T-cell (primary cell): ENCODE data around the gene OAS1. TPM values are rescaled to one million over a fixed set of nuclear protein-coding genes. Genes with fewer than 3 reads are reported as not detected.

Experiments used
- ATAC-seq, 4 experiments: fragments of 200-7000 bp in 3 of 4; fragments of 150-1000 bp in 1 of 4; cut with Tn5 transposase; replicated peaks in 1 of 4; 1 replicate in 3 of 4; 2 replicates in 1 of 4; pipeline ENCODE4 v1.10.0; 2021; ENCODE audit warnings: moderate library complexity in 3 of 4, mild to moderate bottlenecking in 2 of 4, moderate number of reproducible peaks in 1 of 4
- CTCF ChIA-PET, 2 donors: fragments of 300-600 bp; sonication (Branson Sonifier 250); formaldehyde crosslinking; loops; one replicate each; lab custom pipeline; 2022; ENCODE audit warnings: antibody characterized with exemption in 2 of 2; lab: Charles Lee
- POLR2A ChIA-PET, 2 donors: fragments of 300-600 bp; sonication (Branson Sonifier 250); formaldehyde crosslinking; loops; one replicate each; lab custom pipeline; 2022; ENCODE audit warnings: antibody characterized with exemption in 2 of 2; lab: Charles Lee
- DNase-seq, 35 experiments: peaks; one replicate each; pipeline versions ENCODE4 v3.0.0 to v3.0.0-alpha.2; 2013 to 2023
- H3K27ac ChIP-seq: one replicate; pipeline ENCODE4 v1.5.1; 2013; ENCODE audit warnings: low read length
- H3K27me3 ChIP-seq, 2 experiments: replicated peaks in 1 of 2; 1 replicate in 1 of 2; 2 replicates in 1 of 2; pipeline versions ENCODE4 v1.6.1 to v1.7.0; 2013; ENCODE audit warnings: low read length in 1 of 2, mixed read lengths in 1 of 2; ENCODE audit not compliant: control insufficient read depth in 2 of 2, insufficient read depth in 2 of 2; ENCODE audit errors: extremely low read depth in 1 of 2
- H3K36me3 ChIP-seq, 2 donors: 1 replicate in 1 of 2; 2 replicates in 1 of 2; pipeline versions ENCODE4 v1.6.1 to v1.7.0; 2013; ENCODE audit warnings: low read length in 1 of 2; ENCODE audit not compliant: control insufficient read depth in 2 of 2, insufficient read depth in 1 of 2; ENCODE audit errors: extremely low read depth in 1 of 2
- H3K4me1 ChIP-seq, 2 experiments: 1 replicate in 1 of 2; 2 replicates in 1 of 2; pipeline versions ENCODE4 v1.6.1 to v1.7.0; 2013; ENCODE audit warnings: low read length in 2 of 2, mixed read lengths in 1 of 2; ENCODE audit not compliant: insufficient read depth in 2 of 2, control insufficient read depth in 1 of 2; ENCODE audit errors: extremely low read depth in 1 of 2
- H3K4me3 ChIP-seq, 2 donors: 1 replicate in 1 of 2; 2 replicates in 1 of 2; pipeline versions ENCODE4 v1.5.1 to v1.7.0; 2013; ENCODE audit warnings: mild to moderate bottlenecking in 2 of 2, low read length in 1 of 2, moderate library complexity in 1 of 2; ENCODE audit not compliant: control insufficient read depth in 1 of 2; ENCODE audit errors: extremely low read depth in 1 of 2
- H3K9me3 ChIP-seq: 2 replicates; pipeline ENCODE4 v1.7.0; 2013
- H3K27ac Mint-ChIP-seq, 2 donors: one replicate each; pipeline ENCODE4 v1.8.0; 2020 to 2021; ENCODE audit warnings: mild to moderate bottlenecking in 2 of 2, mixed read lengths in 2 of 2
- H3K27me3 Mint-ChIP-seq, 2 donors: one replicate each; pipeline ENCODE4 v1.8.0; 2021 to 2022; ENCODE audit warnings: mixed read lengths in 2 of 2
- H3K36me3 Mint-ChIP-seq: one replicate; pipeline ENCODE4 v1.8.0; 2021; ENCODE audit warnings: mixed read lengths
- H3K4me1 Mint-ChIP-seq, 3 donors: one replicate each; pipeline ENCODE4 v1.8.0; 2020 to 2022; ENCODE audit warnings: mixed read lengths in 3 of 3, mild to moderate bottlenecking in 1 of 3
- H3K4me3 Mint-ChIP-seq, 3 donors: one replicate each; pipeline ENCODE4 v1.8.0; 2020 to 2022; ENCODE audit warnings: mild to moderate bottlenecking in 3 of 3, mixed read lengths in 3 of 3, moderate library complexity in 3 of 3
- H3K9me3 Mint-ChIP-seq, 3 donors: one replicate each; pipeline ENCODE4 v1.8.0; 2020 to 2022; ENCODE audit warnings: mixed read lengths in 3 of 3
- WGBS: methylation state at CpG from one replicate; pipeline ENCODE4 v1.1.5; 2013; ENCODE audit warnings: missing lambda C conversion rate; ENCODE audit not compliant: insufficient coverage; 5-methylcytosine and 5-hydroxymethylcytosine counted together
- total RNA-seq, 35 experiments: library from RNA in 6 of 35; stranded (reverse) in 6 of 35; fragments of 120-200 nt in 1 of 35; gene quantifications; one replicate each; pipeline versions ENCODE4 v1.2.1 to v1.2.4 and lab custom pipeline; 2013 to 2026

OAS1 gene
- total RNA-seq, 5 donors from 2014 or later (not counting 1 experiment from before 2014, with no cell fraction given) = 8.5 to 22.9 (median 11.4) TPM

GRCh38 chr12:112892856-112893255 lies 13.9 kb upstream of the OAS1 start:
- DNase-seq = no peak
- Histone ChIP-seq H3K27ac (no peak overlapping the region), H3K4me3 (no peak overlapping the region), H3K27me3 (peaks cover 0 to 9% of the 10 kb centered on the region in 2 experiments), H3K4me1 (no peaks in the 10 kb centered on the region), H3K9me3 (no peaks in the 10 kb centered on the region), H3K36me3 (no peaks in the 10 kb centered on the region)
- no peak overlapping the region for H3K27ac Mint-ChIP-seq
- H3K36me3 Mint-ChIP-seq = no peaks in the 10 kb centered on the region
- no peak overlapping the region for H3K4me3 Mint-ChIP-seq
- CTCF ChIA-PET = no interaction called here
- H3K9me3 Mint-ChIP-seq = no peaks in the 10 kb centered on the region
- H3K27me3 Mint-ChIP-seq = peaks cover 5 to 12% of the 10 kb centered on the region in 2 donors
- POLR2A ChIA-PET = no interaction called here
- no peaks in the 10 kb centered on the region for H3K4me1 Mint-ChIP-seq
- no peak for ATAC-seq
- no CpG with 5 or more reads among the region's 2 CpGs for WGBS

DNA sequence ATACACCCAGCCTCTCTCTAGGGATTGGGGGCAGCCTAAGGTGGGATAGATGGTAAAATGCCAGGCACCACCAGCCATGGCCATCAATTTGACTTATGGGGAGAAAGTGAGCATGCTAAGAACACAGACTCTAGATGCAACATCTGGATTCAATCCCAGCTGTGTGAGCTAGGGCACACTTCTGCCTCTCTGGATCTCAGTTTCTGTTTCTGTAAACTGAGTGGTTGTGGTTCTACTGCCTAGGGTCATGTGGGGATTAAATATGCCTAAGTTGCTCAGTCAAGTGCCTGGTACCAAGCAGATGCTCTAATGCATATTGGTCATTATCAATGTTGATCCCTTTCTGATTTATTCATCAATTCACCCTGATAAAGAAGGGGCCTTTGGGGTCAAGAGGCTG lies 12.6 kb upstream of the OAS1 start:
- Histone ChIP-seq H3K27me3 (peaks cover 0 to 8% of the 10 kb centered on the region in 2 experiments), H3K4me1 (no peaks in the 10 kb centered on the region), H3K27ac (no peak overlapping the region), H3K36me3 (no peaks in the 10 kb centered on the region), H3K9me3 (no peaks in the 10 kb centered on the region), H3K4me3 (no peak overlapping the region)
- Mint-ChIP-seq H3K27ac (no peak overlapping the region), H3K27me3 (peaks cover 13 to 18% of the 10 kb centered on the region in 2 donors), H3K9me3 (no peaks in the 10 kb centered on the region), H3K4me1 (no peaks in the 10 kb centered on the region), H3K36me3 (no peaks in the 10 kb centered on the region), H3K4me3 (no peak overlapping the region)
- POLR2A ChIA-PET = no interaction called here
- CTCF ChIA-PET = no interaction called here
- no peak for DNase-seq
- no peak for ATAC-seq

DNA sequence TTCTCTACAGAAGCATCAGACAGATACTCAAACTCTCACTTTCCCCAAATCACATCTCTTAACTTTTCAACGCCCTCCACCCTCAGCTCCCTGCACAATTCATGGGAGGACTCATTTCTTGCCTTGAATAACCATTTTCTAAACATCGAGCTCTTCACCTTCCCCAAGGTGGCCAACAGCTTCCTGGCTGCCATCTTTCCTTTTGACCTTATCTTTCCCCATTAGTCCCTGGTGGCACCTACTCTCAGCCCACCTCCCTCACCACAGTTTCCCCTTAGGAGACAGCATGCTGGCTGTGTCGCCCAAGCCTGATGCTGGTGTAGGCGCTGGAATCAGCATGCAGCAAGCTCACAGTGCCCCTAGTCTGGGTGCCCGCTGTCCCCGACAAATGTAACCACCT lies 8.4 kb upstream of the OAS1 start:
- Mint-ChIP-seq H3K4me1 (peaks cover 11 to 23% (median 18%) of the 10 kb centered on the region in 3 donors), H3K27ac (no peak overlapping the region), H3K9me3 (no peaks in the 10 kb centered on the region), H3K27me3 (peaks cover 13 to 14% of the 10 kb centered on the region in 2 donors), H3K4me3 (no peak overlapping the region), H3K36me3 (no peaks in the 10 kb centered on the region)
- Histone ChIP-seq H3K9me3 (no peaks in the 10 kb centered on the region), H3K27me3 (peaks cover 0 to 6% of the 10 kb centered on the region in 2 experiments), H3K27ac (no peak overlapping the region), H3K4me1 (peaks cover 2 to 12% of the 10 kb centered on the region in 2 experiments), H3K36me3 (no peaks in the 10 kb centered on the region), H3K4me3 (no peak overlapping the region)
- DNase-seq (no peak), ATAC-seq (no peak)
- ChIA-PET POLR2A (no interaction called here), CTCF (interaction anchor here in 1 of 2 donors (0.6 kb wide), 1 partner anchor 126 kb away, joined by 5 read pairs; no protein-coding TSS in a partner anchor)
- 70% methylated on average over 4 of the region's 6 CpGs for WGBS

- no peaks in the 10 kb centered on the region for H3K9me3 Mint-ChIP-seq
- Histone ChIP-seq H3K27ac (no peak overlapping the region), H3K4me3 (no peak overlapping the region), H3K4me1 (peaks cover 5 to 12% of the 10 kb centered on the region in 2 experiments), H3K9me3 (no peaks in the 10 kb centered on the region), H3K36me3 (no peaks in the 10 kb centered on the region), H3K27me3 (peaks cover 0 to 6% of the 10 kb centered on the region in 2 experiments)
- H3K4me1 Mint-ChIP-seq = peaks cover 26 to 40% (median 32%) of the 10 kb centered on the region in 3 donors
- peak overlapping the region; percentile 17 to 43 for H3K27ac Mint-ChIP-seq
- DNase-seq (peak in 18 of 35 experiments; percentile 12 to 68 (median 25)), ATAC-seq (peak in 3 of 4 experiments; percentile 43 to 56 (median 52))
- H3K27me3 Mint-ChIP-seq = peaks cover 13 to 14% of the 10 kb centered on the region in 2 donors
- H3K4me3 Mint-ChIP-seq = no peak overlapping the region
- 93% methylated on average over 7 of the region's 11 CpGs for WGBS
- POLR2A ChIA-PET = interaction anchor here in 1 of 2 donors (0.7 kb wide), 1 partner anchor 348 kb away, joined by 3 read pairs; no protein-coding TSS in a partner anchor
- no peaks in the 10 kb centered on the region for H3K36me3 Mint-ChIP-seq
- CTCF ChIA-PET = interaction anchor here (0.6 to 1.3 kb wide), 12 partner anchors 8 to 975 kb away, joined by 3 to 10 read pairs (median 4); partner anchors contain the start of gene OAS2 (in 1 of the 2)
Measured at GRCh38 chr12:112900298-112901145, 6.2 kb upstream of the OAS1 start.

DNA sequence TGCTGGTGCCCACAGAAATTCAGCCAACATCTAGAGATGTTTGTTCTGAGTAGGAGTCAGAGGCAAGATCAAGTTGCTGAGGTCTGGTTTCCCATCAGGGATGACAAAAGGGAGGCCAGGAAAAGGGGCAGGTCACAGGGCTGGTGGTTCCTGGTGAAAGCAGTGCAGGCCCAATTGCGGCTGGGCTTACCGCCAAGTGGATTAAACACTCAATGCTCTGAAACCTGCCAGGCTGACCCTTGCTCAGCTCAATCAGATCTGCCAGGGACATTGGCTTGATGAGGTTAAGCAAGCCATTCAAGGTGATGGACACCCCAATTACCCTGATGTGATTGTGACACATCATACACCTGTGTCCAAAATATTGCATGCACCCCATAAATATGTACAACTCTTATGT lies 5.5 kb upstream of the OAS1 start:
- H3K27me3 ChIP-seq = peaks cover 0 to 6% of the 10 kb centered on the region in 2 experiments
- no peaks in the 10 kb centered on the region for H3K9me3 ChIP-seq
- Mint-ChIP-seq H3K36me3 (no peaks in the 10 kb centered on the region), H3K4me3 (no peak overlapping the region), H3K9me3 (no peaks in the 10 kb centered on the region), H3K4me1 (peaks cover 33 to 46% (median 34%) of the 10 kb centered on the region in 3 donors), H3K27ac (peak overlapping the region in 1 of 2 donors; percentile 17), H3K27me3 (peaks cover 13 to 14% of the 10 kb centered on the region in 2 donors)
- peaks cover 5 to 15% of the 10 kb centered on the region in 2 experiments for H3K4me1 ChIP-seq
- H3K4me3 ChIP-seq = no peak overlapping the region
- ATAC-seq = no peak
- no peaks in the 10 kb centered on the region for H3K36me3 ChIP-seq
- CTCF ChIA-PET = interaction anchor here in 1 of 2 donors (1.3 kb wide), 1 partner anchor 92 kb away, joined by 8 read pairs; no protein-coding TSS in a partner anchor
- POLR2A ChIA-PET = no interaction called here
- 100% methylated on average over 2 of the region's 2 CpGs for WGBS
- no peak overlapping the region for H3K27ac ChIP-seq
- DNase-seq = no peak

- Mint-ChIP-seq H3K27me3 (no peaks in the 10 kb centered on the region), H3K36me3 (peaks cover 8% of the 10 kb centered on the region), H3K4me3 (no peak overlapping the region), H3K27ac (peak overlapping the region; percentile 83 to 92), H3K4me1 (peaks cover 65 to 78% (median 66%) of the 10 kb centered on the region in 3 donors), H3K9me3 (no peaks in the 10 kb centered on the region)
- H3K36me3 ChIP-seq = no peaks in the 10 kb centered on the region
- ChIA-PET POLR2A (interaction anchor here in 1 of 2 donors (0.6 kb wide), 1 partner anchor 226 kb away, joined by 5 read pairs; no protein-coding TSS in a partner anchor), CTCF (no interaction called here)
- no peaks in the 10 kb centered on the region for H3K9me3 ChIP-seq
- H3K27me3 ChIP-seq = no peaks in the 10 kb centered on the region
- H3K4me3 ChIP-seq = no peak overlapping the region
- DNase-seq (no peak), ATAC-seq (no peak)
- H3K4me1 ChIP-seq = peaks cover 34 to 45% of the 10 kb centered on the region in 2 experiments
- H3K27ac ChIP-seq = no peak overlapping the region
Measured at GRCh38 chr12:112904571-112904970, 2.2 kb upstream of the OAS1 start.
